Common myeloid progenitor, CD34-positive (primary cell): Measurements from ENCODE around the gene TSPO2.

Source experiments
- CTCF ChIA-PET: fragments of 350-600 bp; sonication (Branson Sonifier 250); formaldehyde crosslinking; loops from one replicate; lab custom pipeline; 2021; ENCODE audit warnings: antibody characterized with exemption; lab: Charles Lee
- POLR2A ChIA-PET: fragments of 350-600 bp; sonication (Branson Sonifier 250); formaldehyde crosslinking; loops from one replicate; lab custom pipeline; 2021; ENCODE audit warnings: antibody characterized with exemption; lab: Charles Lee
- DNase-seq, 3 donors: peaks; one replicate each; pipeline versions ENCODE4 v3.0.0 to v3.0.0-alpha.2; 2013
- H3K27ac ChIP-seq, 2 experiments: 1 replicate in 1 of 2; 2 replicates in 1 of 2; pipeline ENCODE4 v1.7.0; 2013; ENCODE audit warnings: inconsistent platforms in 2 of 2, low read length in 2 of 2, mild to moderate bottlenecking in 2 of 2, low read depth in 1 of 2, moderate library complexity in 1 of 2; ENCODE audit not compliant: severe bottlenecking in 2 of 2, insufficient read depth in 1 of 2, poor library complexity in 1 of 2
- H3K27me3 ChIP-seq, 5 experiments: replicated peaks in 2 of 5; 1 replicate in 3 of 5; 2 replicates in 2 of 5; pipeline versions ENCODE4 v1.6.1 to v1.7.0; 2013; ENCODE audit warnings: low read length in 4 of 5, mild to moderate bottlenecking in 2 of 5, moderate library complexity in 2 of 5, inconsistent platforms in 1 of 5; ENCODE audit not compliant: insufficient read depth in 5 of 5, control insufficient read depth in 4 of 5
- H3K36me3 ChIP-seq, 4 experiments: 1 replicate in 2 of 4; 2 replicates in 2 of 4; pipeline versions ENCODE4 v1.6.1 to v1.7.0; 2013; ENCODE audit warnings: low read length in 3 of 4, control low read depth in 1 of 4, mild to moderate bottlenecking in 1 of 4; ENCODE audit not compliant: control insufficient read depth in 4 of 4, insufficient read depth in 4 of 4
- H3K4me1 ChIP-seq, 4 experiments: 1 replicate in 3 of 4; 2 replicates in 1 of 4; pipeline versions ENCODE4 v1.6.1 to v1.7.1; 2013; ENCODE audit warnings: low read length in 3 of 4, mild to moderate bottlenecking in 3 of 4, control low read depth in 1 of 4, inconsistent platforms in 1 of 4, moderate library complexity in 1 of 4; ENCODE audit not compliant: control insufficient read depth in 4 of 4, insufficient read depth in 4 of 4; ENCODE audit errors: control extremely low read depth in 1 of 4
- H3K4me3 ChIP-seq, 7 experiments: 1 replicate in 4 of 7; 2 replicates in 3 of 7; pipeline versions ENCODE4 v1.5.1 to v1.7.0; 2013; ENCODE audit warnings: mild to moderate bottlenecking in 7 of 7, low read length in 6 of 7, moderate library complexity in 6 of 7, inconsistent platforms in 2 of 7, low read depth in 2 of 7, control low read depth in 1 of 7; ENCODE audit not compliant: insufficient read depth in 4 of 7, control insufficient read depth in 1 of 7; ENCODE audit errors: extremely low read depth in 1 of 7
- H3K9me3 ChIP-seq, 5 experiments: 1 replicate in 4 of 5; 2 replicates in 1 of 5; pipeline versions ENCODE4 v1.6.1 to v1.7.1; 2013; ENCODE audit warnings: low read length in 4 of 5, mild to moderate bottlenecking in 2 of 5, inconsistent platforms in 1 of 5, low read depth in 1 of 5, moderate library complexity in 1 of 5; ENCODE audit not compliant: control insufficient read depth in 4 of 5, insufficient read depth in 2 of 5; ENCODE audit errors: control extremely low read depth in 1 of 5
- WGBS: methylation state at CpG from one replicate; pipeline ENCODE4 v1.1.5; 2013; ENCODE audit not compliant: insufficient coverage; 5-methylcytosine and 5-hydroxymethylcytosine counted together

The TSPO2 gene

GRCh38 chr6:41056768-41057490, 14.7 kb downstream of the TSPO2 start:
- peaks cover 2 to 8% (median 5%) of the 10 kb centered on the region in 4 experiments for H3K36me3 ChIP-seq
- 97% methylated on average over 4 of the region's 6 CpGs for WGBS
- H3K4me1 ChIP-seq = peaks cover 2 to 32% (median 7%) of the 10 kb centered on the region in 4 experiments
- H3K4me3 ChIP-seq = no peak overlapping the region
- no peaks in the 10 kb centered on the region for H3K9me3 ChIP-seq
- no peak for DNase-seq
- H3K27ac ChIP-seq = no peak overlapping the region
- POLR2A ChIA-PET = no interaction called here
- no peaks in the 10 kb centered on the region for H3K27me3 ChIP-seq
- CTCF ChIA-PET = interaction anchor here (1.7 to 10.6 kb wide), 7 partner anchors 9 to 57 kb away, joined by 4 to 82 read pairs (median 10); partner anchors contain the start of genes TSPO2 and UNC5CL

DNA sequence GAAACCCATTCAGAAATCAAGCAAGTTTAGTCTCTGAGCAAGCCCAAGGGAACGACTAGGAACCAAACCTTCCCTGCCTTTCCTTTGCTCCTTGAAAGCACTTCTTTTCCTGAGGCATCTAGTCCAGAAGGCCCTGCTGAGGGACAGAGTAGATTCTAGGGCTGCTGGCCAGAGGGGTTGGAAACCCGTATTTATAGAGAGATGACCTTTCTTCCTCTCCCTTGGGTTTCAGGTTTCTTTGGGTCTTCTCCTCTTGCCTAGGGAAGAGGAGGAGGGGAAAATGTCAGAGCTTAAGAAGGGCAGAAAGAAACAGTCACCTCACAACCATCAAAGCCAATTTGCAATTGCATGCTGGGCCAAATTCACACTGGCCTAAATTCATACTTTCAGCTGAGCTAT, 16.5 kb downstream of the TSPO2 start:
- no peak overlapping the region for H3K27ac ChIP-seq
- no peaks in the 10 kb centered on the region for H3K9me3 ChIP-seq
- POLR2A ChIA-PET = no interaction called here
- 100% methylated on average over 2 of the region's 2 CpGs for WGBS
- CTCF ChIA-PET = interaction anchor here (0.7 to 1.6 kb wide), 4 partner anchors 9 to 21 kb away, joined by 3 to 13 read pairs (median 3); partner anchors contain the start of genes NFYA and OARD1
- DNase-seq = no peak
- H3K4me1 ChIP-seq = peaks cover 2 to 22% (median 5%) of the 10 kb centered on the region in 4 experiments
- peaks cover 3 to 16% (median 7%) of the 10 kb centered on the region in 4 experiments for H3K36me3 ChIP-seq
- no peak overlapping the region for H3K4me3 ChIP-seq
- no peaks in the 10 kb centered on the region for H3K27me3 ChIP-seq

GRCh38 chr6:41059556-41059955, 17.3 kb downstream of the TSPO2 start:
- no peak for DNase-seq
- ChIA-PET POLR2A (no interaction called here), CTCF (interaction anchor here (0.6 to 1.6 kb wide), 5 partner anchors 10 to 788 kb away, joined by 3 to 13 read pairs (median 3); partner anchors contain the start of genes NFYA and OARD1)
- Histone ChIP-seq H3K27me3 (no peaks in the 10 kb centered on the region), H3K4me1 (peaks cover 2 to 22% (median 5%) of the 10 kb centered on the region in 4 experiments), H3K9me3 (no peaks in the 10 kb centered on the region), H3K27ac (no peak overlapping the region), H3K36me3 (peaks cover 7 to 24% (median 13%) of the 10 kb centered on the region in 4 experiments), H3K4me3 (no peak overlapping the region)
- WGBS = no CpG with 5 or more reads among the region's 1 CpG

- 97% methylated on average over 12 of the region's 13 CpGs for WGBS
- ChIA-PET CTCF (no interaction called here), POLR2A (no interaction called here)
Observed at GRCh38 chr6:41061196-41061726, 19.0 kb downstream of the TSPO2 start.

DNA sequence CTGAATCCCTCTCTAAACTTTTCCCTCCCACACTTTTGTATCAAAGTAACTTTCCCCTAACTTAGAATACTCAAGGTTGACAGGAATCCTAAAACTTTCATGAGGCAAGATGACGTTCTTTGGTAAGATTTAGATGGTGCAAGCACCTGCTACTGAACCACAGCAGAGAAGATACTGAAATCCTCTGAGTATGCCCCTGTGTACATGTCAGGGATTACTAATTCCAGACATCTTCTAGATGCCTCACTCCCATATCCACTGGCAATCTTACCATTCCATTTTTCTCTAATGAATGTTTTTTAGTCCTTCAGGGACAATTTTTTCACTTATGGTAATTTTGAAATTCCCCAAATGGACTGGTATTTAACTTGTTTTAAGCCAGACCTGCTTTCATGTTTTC, 19.8 kb downstream of the TSPO2 start:
- peaks cover 0 to 14% (median 2%) of the 10 kb centered on the region in 4 experiments for H3K4me1 ChIP-seq
- no peak overlapping the region for H3K4me3 ChIP-seq
- no peak for DNase-seq
- H3K9me3 ChIP-seq = no peaks in the 10 kb centered on the region
- no CpG with 5 or more reads among the region's 1 CpG for WGBS
- ChIA-PET CTCF (interaction anchor here (0.6 to 1.1 kb wide), 2 partner anchors 63 to 394 kb away, joined by 3 read pairs; no protein-coding TSS in a partner anchor), POLR2A (no interaction called here)
- no peaks in the 10 kb centered on the region for H3K27me3 ChIP-seq
- no peak overlapping the region for H3K27ac ChIP-seq
- H3K36me3 ChIP-seq = peaks cover 10 to 41% (median 30%) of the 10 kb centered on the region in 4 experiments

More at GRCh38 chr6:41061196-41061726, 19.0 kb downstream of the TSPO2 start:
- Histone ChIP-seq H3K27ac (no peak overlapping the region), H3K4me3 (no peak overlapping the region), H3K27me3 (no peaks in the 10 kb centered on the region), H3K4me1 (peaks cover 0 to 14% (median 2%) of the 10 kb centered on the region in 4 experiments), H3K36me3 (peaks cover 10 to 40% (median 25%) of the 10 kb centered on the region in 4 experiments), H3K9me3 (no peaks in the 10 kb centered on the region)
- DNase-seq = no peak

GRCh38 chr6:41063884-41064285, 21.6 kb downstream of the TSPO2 start:
- CTCF ChIA-PET = interaction anchor here (1.1 to 1.4 kb wide), 2 partner anchors 9 to 27 kb away, joined by 4 read pairs; no protein-coding TSS in a partner anchor
- DNase-seq = no peak
- Histone ChIP-seq H3K9me3 (no peaks in the 10 kb centered on the region), H3K4me1 (peaks cover 0 to 6% (median 2%) of the 10 kb centered on the region in 4 experiments), H3K27me3 (no peaks in the 10 kb centered on the region), H3K4me3 (no peak overlapping the region), H3K36me3 (peaks cover 21 to 58% (median 38%) of the 10 kb centered on the region in 4 experiments), H3K27ac (no peak overlapping the region)
- POLR2A ChIA-PET = no interaction called here
- 100% methylated on average over 2 of the region's 2 CpGs for WGBS
